HL-60 (cell line): ENCODE data around the gene MSANTD3.

ENCODE experiments used
- GABPA ChIP-seq: IDR thresholded peaks from 2 replicates; pipeline ENCODE4 v1.6.1; 2012; ENCODE audit warnings: low read depth
- POLR2AphosphoS5 ChIP-seq: IDR thresholded peaks from 2 replicates; pipeline ENCODE4 v1.6.1; 2012; ENCODE audit warnings: low read depth
- TF ChIP-seq, protein P1 (sequence below): IDR thresholded peaks from one replicate; pipeline ENCODE4 v1.5.1; 2011; ENCODE audit warnings: low read length, control low read depth, inconsistent platforms; ENCODE audit not compliant: insufficient read depth
- TF ChIP-seq, protein P2 (sequence below): IDR thresholded peaks from 2 replicates; pipeline ENCODE4 v1.6.1; 2012; ENCODE audit warnings: low read depth; ENCODE audit not compliant: insufficient replicate concordance

DNA sequence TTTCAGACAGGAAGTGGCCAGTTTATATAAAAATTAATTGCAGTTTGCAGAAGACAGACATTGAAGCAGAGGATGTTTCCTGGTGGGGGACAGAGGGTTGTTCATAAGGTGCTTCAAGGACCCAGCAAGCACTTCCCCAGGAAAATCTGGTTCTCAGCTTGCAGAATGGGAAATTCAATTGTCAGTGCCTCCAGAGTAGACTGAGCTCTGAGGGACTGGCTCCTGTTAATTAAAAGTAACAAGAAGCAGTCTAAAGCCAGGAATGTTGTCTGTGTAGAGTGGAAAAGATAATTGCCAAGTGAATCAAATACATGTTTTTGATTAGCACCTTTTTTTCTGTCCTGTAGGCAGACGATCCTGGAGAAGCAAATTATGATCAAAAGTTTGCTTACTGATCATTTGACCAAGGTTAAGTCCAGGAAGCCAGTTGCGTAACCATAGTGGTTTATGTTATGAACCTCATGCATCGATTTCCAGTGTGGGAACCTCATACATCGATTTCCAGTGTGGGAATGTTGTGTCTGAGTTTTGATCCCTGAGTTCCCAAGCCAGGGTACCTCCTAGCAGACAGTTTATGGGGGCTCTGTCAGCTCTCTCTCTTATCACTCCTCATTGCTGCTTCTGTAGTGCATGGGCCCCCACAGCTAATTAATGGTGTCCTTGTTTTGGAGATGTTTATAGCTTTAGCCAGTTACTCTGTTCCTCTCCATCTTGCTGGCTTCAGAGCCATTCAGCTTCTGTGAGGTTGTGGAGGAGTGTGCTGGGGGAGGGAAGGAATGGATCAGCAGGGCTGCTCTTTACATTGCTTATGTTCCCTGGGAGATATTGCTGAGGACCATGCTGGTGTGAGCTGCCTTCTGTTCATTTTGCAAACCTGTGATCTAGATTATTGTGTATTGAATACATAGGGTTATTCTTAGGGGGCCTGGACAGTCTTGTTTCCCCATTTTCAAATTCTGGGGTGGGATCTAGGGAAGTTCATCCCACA is 17.1 kb downstream of the MSANTD3 start:
- TF ChIP-seq, protein P1, sequence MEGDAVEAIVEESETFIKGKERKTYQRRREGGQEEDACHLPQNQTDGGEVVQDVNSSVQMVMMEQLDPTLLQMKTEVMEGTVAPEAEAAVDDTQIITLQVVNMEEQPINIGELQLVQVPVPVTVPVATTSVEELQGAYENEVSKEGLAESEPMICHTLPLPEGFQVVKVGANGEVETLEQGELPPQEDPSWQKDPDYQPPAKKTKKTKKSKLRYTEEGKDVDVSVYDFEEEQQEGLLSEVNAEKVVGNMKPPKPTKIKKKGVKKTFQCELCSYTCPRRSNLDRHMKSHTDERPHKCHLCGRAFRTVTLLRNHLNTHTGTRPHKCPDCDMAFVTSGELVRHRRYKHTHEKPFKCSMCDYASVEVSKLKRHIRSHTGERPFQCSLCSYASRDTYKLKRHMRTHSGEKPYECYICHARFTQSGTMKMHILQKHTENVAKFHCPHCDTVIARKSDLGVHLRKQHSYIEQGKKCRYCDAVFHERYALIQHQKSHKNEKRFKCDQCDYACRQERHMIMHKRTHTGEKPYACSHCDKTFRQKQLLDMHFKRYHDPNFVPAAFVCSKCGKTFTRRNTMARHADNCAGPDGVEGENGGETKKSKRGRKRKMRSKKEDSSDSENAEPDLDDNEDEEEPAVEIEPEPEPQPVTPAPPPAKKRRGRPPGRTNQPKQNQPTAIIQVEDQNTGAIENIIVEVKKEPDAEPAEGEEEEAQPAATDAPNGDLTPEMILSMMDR, result no peak
- TF ChIP-seq POLR2AphosphoS5 (no peak), GABPA (no peak)
- TF ChIP-seq, protein P2, sequence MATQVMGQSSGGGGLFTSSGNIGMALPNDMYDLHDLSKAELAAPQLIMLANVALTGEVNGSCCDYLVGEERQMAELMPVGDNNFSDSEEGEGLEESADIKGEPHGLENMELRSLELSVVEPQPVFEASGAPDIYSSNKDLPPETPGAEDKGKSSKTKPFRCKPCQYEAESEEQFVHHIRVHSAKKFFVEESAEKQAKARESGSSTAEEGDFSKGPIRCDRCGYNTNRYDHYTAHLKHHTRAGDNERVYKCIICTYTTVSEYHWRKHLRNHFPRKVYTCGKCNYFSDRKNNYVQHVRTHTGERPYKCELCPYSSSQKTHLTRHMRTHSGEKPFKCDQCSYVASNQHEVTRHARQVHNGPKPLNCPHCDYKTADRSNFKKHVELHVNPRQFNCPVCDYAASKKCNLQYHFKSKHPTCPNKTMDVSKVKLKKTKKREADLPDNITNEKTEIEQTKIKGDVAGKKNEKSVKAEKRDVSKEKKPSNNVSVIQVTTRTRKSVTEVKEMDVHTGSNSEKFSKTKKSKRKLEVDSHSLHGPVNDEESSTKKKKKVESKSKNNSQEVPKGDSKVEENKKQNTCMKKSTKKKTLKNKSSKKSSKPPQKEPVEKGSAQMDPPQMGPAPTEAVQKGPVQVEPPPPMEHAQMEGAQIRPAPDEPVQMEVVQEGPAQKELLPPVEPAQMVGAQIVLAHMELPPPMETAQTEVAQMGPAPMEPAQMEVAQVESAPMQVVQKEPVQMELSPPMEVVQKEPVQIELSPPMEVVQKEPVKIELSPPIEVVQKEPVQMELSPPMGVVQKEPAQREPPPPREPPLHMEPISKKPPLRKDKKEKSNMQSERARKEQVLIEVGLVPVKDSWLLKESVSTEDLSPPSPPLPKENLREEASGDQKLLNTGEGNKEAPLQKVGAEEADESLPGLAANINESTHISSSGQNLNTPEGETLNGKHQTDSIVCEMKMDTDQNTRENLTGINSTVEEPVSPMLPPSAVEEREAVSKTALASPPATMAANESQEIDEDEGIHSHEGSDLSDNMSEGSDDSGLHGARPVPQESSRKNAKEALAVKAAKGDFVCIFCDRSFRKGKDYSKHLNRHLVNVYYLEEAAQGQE, result no peak
